Heart right ventricle (tissue), 16 donors: Measurements from ENCODE around the gene MRGPRF. TPM values are rescaled to one million over a fixed set of nuclear protein-coding genes. Genes with fewer than 3 reads are reported as not detected.
A peak's percentile ranks its signal among the peaks of the same experiment; 100 is the strongest.

Source experiments
- ATAC-seq, 8 donors: fragments of 200-7000 bp; cut with Tn5 transposase; one replicate each; pipeline ENCODE4 v1.9.1; 2020; ENCODE audit warnings: mild to moderate bottlenecking in 8 of 8, moderate library complexity in 8 of 8, moderate number of reproducible peaks in 1 of 8
- DNase-seq, 2 donors: peaks; one replicate each; pipeline ENCODE4 v3.0.0-alpha.2; 2020
- H3K27ac ChIP-seq, 10 donors: fragments of 200-600 bp; sonication (generic) in 2 of 10; one replicate each; pipeline versions ENCODE4 v1.5.0 to v1.8.0; 2020 to 2022; ENCODE audit warnings: mild to moderate bottlenecking in 3 of 10
- H3K27me3 ChIP-seq, 7 donors: fragments of 200-600 bp; one replicate each; pipeline ENCODE4 v1.8.0; 2021 to 2022; ENCODE audit warnings: mild to moderate bottlenecking in 2 of 7
- H3K36me3 ChIP-seq, 9 donors: fragments of 200-600 bp; sonication (generic) in 1 of 9; one replicate each; pipeline versions ENCODE4 v1.5.0 to v1.8.0; 2020 to 2022; ENCODE audit warnings: mild to moderate bottlenecking in 2 of 9
- H3K4me1 ChIP-seq, 9 donors: fragments of 200-600 bp; sonication (generic) in 1 of 9; one replicate each; pipeline versions ENCODE4 v1.5.0 to v1.8.0; 2020 to 2022; ENCODE audit warnings: mild to moderate bottlenecking in 4 of 9
- H3K4me3 ChIP-seq, 10 donors: fragments of 200-600 bp; sonication (generic) in 2 of 10; one replicate each; pipeline versions ENCODE4 v1.5.0 to v1.8.0; 2020 to 2022; ENCODE audit warnings: mild to moderate bottlenecking in 7 of 10, moderate library complexity in 2 of 10
- H3K9me3 ChIP-seq, 11 donors: fragments of 200-600 bp in 10 of 11; sonication (generic) in 2 of 11; one replicate each; pipeline versions ENCODE4 v1.5.0 to v1.8.0; 2013 to 2022; ENCODE audit warnings: mild to moderate bottlenecking in 2 of 11, control low read depth in 1 of 11, moderate library complexity in 1 of 11
- WGBS, 2 donors: extraction: QIAGEN DNeasy Blood & Tissue Kit; methylation state at CpG; one replicate each; pipeline ENCODE4 v1.1.7; 2013; ENCODE audit warnings: inconsistent platforms in 1 of 2; 5-methylcytosine and 5-hydroxymethylcytosine counted together
- intact Hi-C, 10 donors: fragments of 100-400 bp; cut with DNase I; formaldehyde crosslinking; loops; one replicate each; pipeline versions ENCODE4 v1.11.1 to v1.14.2; 2022
- polyA plus RNA-seq, 2 donors: library from polyadenylated mRNA; stranded (reverse); fragments of 200-250 nt; gene quantifications; one replicate each; pipeline ENCODE4 v1.2.3, GENCODE V29; 2013
- total RNA-seq, 10 donors: library from RNA; stranded (reverse); fragmentation: NEBNext Ultra II Directional in 3 of 10; extraction: Animal tissue kit (Norgen Biotek cat#: 25700) in 3 of 10; gene quantifications; one replicate each; pipeline versions ENCODE4 v1.2.1 to v1.2.4, GENCODE V29; 2021 to 2023
- TF ChIP-seq, protein P1 (sequence below), 9 donors: fragments of 200-600 bp; sonication (generic) in 2 of 9; IDR thresholded peaks; one replicate each; pipeline versions ENCODE4 v1.5.0 to v1.8.0; 2021 to 2022; ENCODE audit warnings: antibody characterized with exemption in 9 of 9, mild to moderate bottlenecking in 5 of 9, moderate library complexity in 1 of 9
- donor health status: Arrhythmogenic right ventricular cardiomyopathy.
- donor health status: ischemic (EF 13 %, LVEDD 7.1; RV severe dilation, severe dysfunction).
- donor health status: healthy with polysubstance abuse.
- donor health status: DM: no; HTN: yes; CAD: no.
- donor health status: DM: no; HTN: no; CAD: no.
- donor health status: ischemic (EF 25% LVEDD 6.9; RV normal size, moderate dysfunction).
- donor health status: ischemic (EF 25% LVEDD 5.7; RV mildly dilated, moderate dysfunction).
- donor health status: healthy.
- donor health status: DM: yes; HTN: yes; CAD: no.
- donor health status: Ischemic cardiomyopathy.
- donor health status: ischemic (EF 35%, LVEDD 5.7; RV mildly dilated, moderate dysfunction).
- donor health status: nonischemic (EF 11% LVEDD 7.7; RV severe dilation, severe dysfunction).
- donor health status: DM: yes; HTN: yes; CAD: no.
- donor health status: PGD.
- donor health status: ischemic (EF 29% LVEDD 5.4; RV normal size, mild dysfunction).
- donor health status: nonischemic (EF 23%, LVEDD 6.1; RV moderate dilation, normal function).

Gene MRGPRF
- total and polyA plus RNA-seq, 12 donors = 0.98 to 10.7 (median 2.4) TPM

DNA sequence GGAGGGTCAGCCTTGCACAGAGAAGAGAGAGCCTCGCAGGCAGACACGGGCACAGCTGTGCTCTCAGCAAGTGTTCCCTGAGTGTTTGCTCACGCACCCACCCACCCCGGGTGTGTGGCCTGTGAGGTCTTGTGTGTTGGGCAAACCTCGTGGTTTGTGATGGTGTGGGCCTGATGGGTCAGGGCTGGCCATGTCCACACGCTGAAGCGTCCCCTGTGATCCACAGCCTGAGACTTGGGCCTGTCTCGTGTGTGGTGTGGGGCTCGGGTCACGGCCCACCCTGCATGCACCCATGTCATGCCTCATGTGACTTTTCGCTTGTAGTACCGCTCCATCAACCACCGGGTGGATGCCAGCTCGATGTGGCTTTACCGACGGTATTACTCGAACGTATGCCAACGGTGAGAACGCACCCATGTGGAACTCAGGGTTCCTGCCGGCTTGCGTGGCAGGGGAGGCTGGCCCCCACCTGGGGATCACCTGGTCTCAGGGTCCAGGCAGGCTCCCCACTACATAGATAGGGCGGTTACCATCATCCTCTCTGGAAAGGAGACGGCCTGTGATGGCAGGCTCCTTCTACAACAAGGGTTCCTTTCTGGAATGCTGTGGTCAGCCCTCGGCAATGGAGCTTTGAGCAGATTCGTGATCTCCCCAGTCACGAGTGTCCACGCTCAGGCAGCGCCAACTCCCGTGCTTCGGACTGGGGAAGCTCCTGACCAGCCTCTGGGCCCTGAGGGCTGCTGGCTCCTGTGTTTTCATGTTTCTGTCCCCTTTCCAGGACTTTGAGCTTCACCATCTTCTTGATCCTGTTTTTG is 41.6 kb upstream of the MRGPRF start:
- Histone ChIP-seq H3K27me3 (no peaks in the 10 kb centered on the region), H3K9me3 (no peaks in the 10 kb centered on the region), H3K4me3 (no peak overlapping the region), H3K4me1 (peaks cover 4 to 55% (median 41%) of the 10 kb centered on the region in 9 donors), H3K36me3 (peaks cover 0 to 50% (median 12%) of the 10 kb centered on the region in 9 donors), H3K27ac (no peak overlapping the region)
- no peak for ATAC-seq
- intact Hi-C loops = no loop called here
- DNase-seq = no peak
- TF ChIP-seq, protein P1, sequence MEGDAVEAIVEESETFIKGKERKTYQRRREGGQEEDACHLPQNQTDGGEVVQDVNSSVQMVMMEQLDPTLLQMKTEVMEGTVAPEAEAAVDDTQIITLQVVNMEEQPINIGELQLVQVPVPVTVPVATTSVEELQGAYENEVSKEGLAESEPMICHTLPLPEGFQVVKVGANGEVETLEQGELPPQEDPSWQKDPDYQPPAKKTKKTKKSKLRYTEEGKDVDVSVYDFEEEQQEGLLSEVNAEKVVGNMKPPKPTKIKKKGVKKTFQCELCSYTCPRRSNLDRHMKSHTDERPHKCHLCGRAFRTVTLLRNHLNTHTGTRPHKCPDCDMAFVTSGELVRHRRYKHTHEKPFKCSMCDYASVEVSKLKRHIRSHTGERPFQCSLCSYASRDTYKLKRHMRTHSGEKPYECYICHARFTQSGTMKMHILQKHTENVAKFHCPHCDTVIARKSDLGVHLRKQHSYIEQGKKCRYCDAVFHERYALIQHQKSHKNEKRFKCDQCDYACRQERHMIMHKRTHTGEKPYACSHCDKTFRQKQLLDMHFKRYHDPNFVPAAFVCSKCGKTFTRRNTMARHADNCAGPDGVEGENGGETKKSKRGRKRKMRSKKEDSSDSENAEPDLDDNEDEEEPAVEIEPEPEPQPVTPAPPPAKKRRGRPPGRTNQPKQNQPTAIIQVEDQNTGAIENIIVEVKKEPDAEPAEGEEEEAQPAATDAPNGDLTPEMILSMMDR (IDR thresholded peaks at IDR 0.05) = no peak
- WGBS, 2 donors = 94 to 96% methylated on average over 31 of the region's 31 CpGs

DNA sequence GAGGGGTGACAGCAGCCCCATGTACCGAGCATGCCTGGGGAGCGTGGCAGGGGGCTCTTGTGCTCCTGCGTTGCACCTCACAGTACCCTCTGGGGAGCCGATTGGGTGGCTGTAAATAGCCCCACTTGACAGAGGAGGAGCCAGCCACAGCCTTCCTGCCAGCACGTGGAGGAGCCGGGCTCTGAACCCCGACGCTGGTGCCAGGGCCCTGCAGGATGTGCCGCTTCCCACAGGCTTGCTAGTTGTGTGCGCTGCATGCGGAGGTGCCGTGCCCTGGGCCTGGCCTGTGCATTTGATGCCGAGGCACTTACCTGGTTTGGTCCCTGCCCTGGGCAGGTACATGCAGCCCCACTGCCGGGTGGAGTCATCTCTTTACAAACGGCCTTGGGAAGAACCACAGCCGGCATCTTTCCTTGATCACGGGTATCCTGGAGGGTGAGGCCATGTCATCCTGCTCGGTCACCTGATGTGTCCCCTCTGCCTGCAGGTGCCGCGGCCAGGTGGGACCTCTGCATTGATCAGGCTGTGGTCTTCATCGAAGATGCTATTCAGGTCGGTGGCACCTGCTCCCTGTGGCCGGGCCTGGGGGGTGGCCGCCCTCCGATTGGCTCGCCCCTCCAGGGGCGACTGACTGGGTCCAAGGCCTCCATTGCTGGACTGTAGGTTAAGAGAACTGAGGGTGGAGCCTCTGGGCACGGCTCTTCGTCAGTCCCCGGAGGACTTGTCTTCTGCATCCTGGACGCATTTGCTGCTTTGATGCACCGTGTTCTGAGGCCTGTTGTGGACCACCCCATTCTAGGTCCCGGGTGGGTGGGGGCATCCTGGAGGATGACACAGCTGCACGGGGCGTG is 40.7 kb upstream of the MRGPRF start:
- intact Hi-C loops = no loop called here
- peak in 1 of 8 donors; percentile 11 for ATAC-seq
- Histone ChIP-seq H3K27me3 (no peaks in the 10 kb centered on the region), H3K36me3 (peaks cover 0 to 42% (median 9%) of the 10 kb centered on the region in 9 donors), H3K9me3 (no peaks in the 10 kb centered on the region), H3K27ac (peak overlapping the region in 1 of 10 donors; percentile 30), H3K4me3 (no peak overlapping the region), H3K4me1 (peaks cover 4 to 59% (median 45%) of the 10 kb centered on the region in 9 donors)
- TF ChIP-seq, protein P1 (IDR thresholded peaks at IDR 0.05) = no peak
- no peak for DNase-seq
- WGBS, 2 donors = 74 to 77% methylated on average over 35 of the region's 35 CpGs

DNA sequence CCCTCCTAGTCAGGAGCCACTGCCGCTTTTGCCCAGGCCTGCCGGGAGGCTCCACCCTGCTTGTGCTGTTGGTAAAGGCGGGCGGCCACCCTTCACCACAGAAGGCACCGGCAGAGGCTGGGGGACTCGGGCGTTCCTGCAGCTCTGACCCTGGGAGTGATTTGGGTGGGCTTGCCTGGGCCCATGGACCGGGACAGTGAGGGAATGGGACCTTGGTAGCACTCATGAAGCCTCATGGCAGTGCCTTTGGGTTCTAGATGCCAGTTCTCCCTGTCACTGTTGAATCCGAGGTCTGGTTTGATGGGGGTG is 40.1 kb upstream of the MRGPRF start:
- H3K36me3 ChIP-seq = peaks cover 0 to 35% (median 9%) of the 10 kb centered on the region in 9 donors
- peak overlapping the region in 3 of 10 donors; percentile 7 to 93 (median 30) for H3K27ac ChIP-seq
- intact Hi-C loops = no loop called here
- H3K9me3 ChIP-seq = no peaks in the 10 kb centered on the region
- DNase-seq = no peak
- TF ChIP-seq, protein P1 (IDR thresholded peaks at IDR 0.05) = no peak
- H3K4me1 ChIP-seq = peaks cover 4 to 63% (median 47%) of the 10 kb centered on the region in 9 donors
- WGBS, 2 donors = 86 to 90% methylated on average over 9 of the region's 9 CpGs
- ATAC-seq = no peak
- no peaks in the 10 kb centered on the region for H3K27me3 ChIP-seq
- H3K4me3 ChIP-seq = no peak overlapping the region

DNA sequence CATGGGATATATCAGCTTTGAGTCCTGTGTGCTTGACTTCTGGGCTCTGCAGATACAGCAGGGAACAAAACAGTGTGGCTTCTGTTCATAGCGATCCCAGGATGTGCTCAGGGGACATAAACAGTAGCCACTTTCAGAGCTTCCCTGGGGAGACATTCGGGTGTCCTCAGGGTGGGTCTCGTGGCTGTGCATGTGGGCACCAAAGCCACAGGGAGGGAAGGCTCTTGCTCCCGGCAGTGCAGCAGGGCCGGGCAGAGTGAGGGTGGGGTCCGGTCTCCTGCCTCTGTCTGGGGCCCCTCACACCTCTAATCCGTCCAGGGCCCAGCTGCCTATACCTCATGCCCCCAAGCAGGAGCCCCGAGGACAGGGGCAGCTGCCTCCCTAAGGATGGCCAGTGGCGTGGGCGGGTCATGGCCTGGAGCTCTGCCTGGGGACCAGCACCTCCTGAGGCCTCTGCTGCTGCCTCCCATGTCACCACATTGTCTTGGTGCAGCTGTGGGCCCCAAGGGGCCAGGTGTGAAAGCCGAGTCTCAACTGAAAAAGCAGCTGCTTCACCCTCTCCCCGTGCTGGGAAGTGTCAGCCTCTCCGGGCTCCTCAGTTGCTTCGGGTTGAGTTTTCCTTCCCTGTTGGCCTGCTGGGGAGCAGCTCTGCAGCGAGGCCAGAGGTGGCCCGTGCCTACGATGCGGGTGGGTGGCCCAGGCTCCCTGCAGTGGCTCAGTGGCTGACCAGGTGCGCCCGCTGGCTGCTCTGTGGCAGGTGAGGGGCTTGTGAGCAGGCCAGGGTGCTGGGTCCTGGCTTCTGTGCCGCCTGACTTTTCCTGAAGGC is 39.5 kb upstream of the MRGPRF start:
- Histone ChIP-seq H3K27me3 (no peaks in the 10 kb centered on the region), H3K36me3 (peaks cover 0 to 29% (median 9%) of the 10 kb centered on the region in 9 donors), H3K4me3 (no peak overlapping the region), H3K9me3 (no peaks in the 10 kb centered on the region), H3K4me1 (peaks cover 4 to 66% (median 47%) of the 10 kb centered on the region in 9 donors), H3K27ac (peak overlapping the region in 6 of 10 donors; percentile 7 to 93 (median 29))
- TF ChIP-seq, protein P1 (IDR thresholded peaks at IDR 0.05) = no peak
- intact Hi-C loops = no loop called here
- ATAC-seq (no peak), DNase-seq (no peak)
- WGBS, 2 donors = 81 to 86% methylated on average over 21 of the region's 21 CpGs
